B cell (primary cell): ENCODE results near the gene CCNYL1. TPM values are rescaled to one million over a fixed set of nuclear protein-coding genes. Genes with fewer than 3 reads are reported as not detected.

Experiments used
- ATAC-seq: fragments of 200-7000 bp; cut with Tn5 transposase; one replicate; pipeline ENCODE4 v1.10.0; 2021; ENCODE audit warnings: low read depth, mild to moderate bottlenecking, moderate number of reproducible peaks, moderate library complexity
- CTCF ChIA-PET: fragments of 350-600 bp; sonication (Branson Sonifier 250); formaldehyde crosslinking; loops from one replicate; lab custom pipeline; 2021; ENCODE audit warnings: antibody characterized with exemption, inconsistent platforms; lab: Charles Lee
- POLR2A ChIA-PET: fragments of 350-600 bp; sonication (Branson Sonifier 250); formaldehyde crosslinking; loops from one replicate; lab custom pipeline; 2021; ENCODE audit warnings: antibody characterized with exemption; lab: Charles Lee
- DNase-seq: peaks from one replicate; pipeline ENCODE4 v3.0.0; 2013
- H2AFZ ChIP-seq: 2 replicates; pipeline ENCODE4 v1.6.1; 2012; ENCODE audit warnings: mild to moderate bottlenecking, low read depth, low read length; ENCODE audit not compliant: insufficient read depth, poor library complexity, severe bottlenecking
- H3K27ac ChIP-seq, 2 donors: 1 replicate in 1 of 2; 2 replicates in 1 of 2; pipeline ENCODE4 v1.5.1; 2012 to 2013; ENCODE audit warnings: low read length in 2 of 2, mild to moderate bottlenecking in 2 of 2, moderate library complexity in 1 of 2
- H3K27me3 ChIP-seq, 4 experiments: fragments of 200-600 bp in 1 of 4; sonication (generic) in 1 of 4; replicated peaks in 1 of 4; 1 replicate in 2 of 4; 2 replicates in 2 of 4; pipeline versions ENCODE4 v1.6.1 to v1.7.0; 2013 to 2016; ENCODE audit warnings: low read length in 3 of 4, mild to moderate bottlenecking in 2 of 4, mixed read lengths in 1 of 4, moderate library complexity in 1 of 4; ENCODE audit not compliant: insufficient read depth in 4 of 4, control insufficient read depth in 3 of 4; ENCODE audit errors: control extremely low read depth in 1 of 4
- H3K36me3 ChIP-seq, 2 experiments: replicated peaks in 1 of 2; 1 replicate in 1 of 2; 2 replicates in 1 of 2; pipeline versions ENCODE4 v1.6.1 to v1.7.1; 2013; ENCODE audit warnings: low read length in 1 of 2; ENCODE audit not compliant: insufficient read depth in 2 of 2, control insufficient read depth in 1 of 2; ENCODE audit errors: control extremely low read depth in 1 of 2, extremely low read depth in 1 of 2
- H3K4me1 ChIP-seq, 2 donors: fragments of 200-600 bp in 1 of 2; sonication (generic) in 1 of 2; 1 replicate in 1 of 2; 2 replicates in 1 of 2; pipeline versions ENCODE4 v1.5.1 to v1.6.1; 2013 to 2017; ENCODE audit warnings: low read length in 2 of 2; ENCODE audit not compliant: control insufficient read depth in 2 of 2, insufficient read depth in 2 of 2
- H3K4me2 ChIP-seq: replicated peaks from 2 replicates; pipeline ENCODE3; 2012; ENCODE audit warnings: mild to moderate bottlenecking, low read depth, low read length; ENCODE audit not compliant: poor library complexity, severe bottlenecking
- H3K4me3 ChIP-seq, 5 experiments: fragments of 200-600 bp in 1 of 5; sonication (generic) in 1 of 5; 1 replicate in 3 of 5; 2 replicates in 2 of 5; pipeline versions ENCODE4 v1.5.1 to v1.7.0; 2011 to 2016; ENCODE audit warnings: low read length in 4 of 5, mild to moderate bottlenecking in 4 of 5, low read depth in 2 of 5, control low read depth in 1 of 5, moderate library complexity in 1 of 5; ENCODE audit not compliant: insufficient read depth in 1 of 5; ENCODE audit errors: control extremely low read depth in 1 of 5, extremely low read depth in 1 of 5
- H3K79me2 ChIP-seq: fragments of 200-600 bp; sonication (generic); one replicate; pipeline ENCODE4 v1.6.0; 2016; ENCODE audit warnings: low read length; ENCODE audit not compliant: control insufficient read depth, insufficient read depth
- H3K9ac ChIP-seq: fragments of 200-600 bp; sonication (generic); 2 replicates; pipeline ENCODE4 v1.6.1; 2017; ENCODE audit warnings: mild to moderate bottlenecking, low read length, moderate library complexity
- H3K9me3 ChIP-seq, 3 donors: one replicate each; pipeline versions ENCODE4 v1.6.1 to v1.7.1; 2013; ENCODE audit warnings: low read length in 2 of 3; ENCODE audit not compliant: control insufficient read depth in 2 of 3, insufficient read depth in 1 of 3; ENCODE audit errors: control extremely low read depth in 1 of 3
- H4K20me1 ChIP-seq: 2 replicates; pipeline ENCODE4 v1.6.0; 2012; ENCODE audit warnings: mild to moderate bottlenecking, low read length; ENCODE audit not compliant: insufficient read depth, control insufficient read depth, poor library complexity, severe bottlenecking
- H3K27ac Mint-ChIP-seq: one replicate; pipeline ENCODE4 v1.8.0; 2021; ENCODE audit warnings: mixed read lengths
- H3K27me3 Mint-ChIP-seq: one replicate; pipeline ENCODE4 v1.8.0; 2021; ENCODE audit warnings: mixed read lengths
- H3K4me1 Mint-ChIP-seq: one replicate; pipeline ENCODE4 v1.8.0; 2021; ENCODE audit warnings: mixed read lengths
- H3K4me3 Mint-ChIP-seq: one replicate; pipeline ENCODE4 v1.8.0; 2021; ENCODE audit warnings: mixed read lengths
- H3K9me3 Mint-ChIP-seq: one replicate; pipeline ENCODE4 v1.8.0; 2022; ENCODE audit warnings: mixed read lengths; ENCODE audit not compliant: insufficient read depth
- CTCF ChIP-seq: fragments of 200-600 bp; IDR thresholded peaks from one replicate; pipeline ENCODE4 v1.8.0; 2022; ENCODE audit warnings: antibody characterized with exemption, mild to moderate bottlenecking
- EZH2 ChIP-seq: IDR thresholded peaks from 2 replicates; pipeline ENCODE4 v1.6.1; 2012; ENCODE audit warnings: borderline replicate concordance, low read depth, mild to moderate bottlenecking, moderate library complexity, low read length; ENCODE audit not compliant: insufficient read depth, poor library complexity, severe bottlenecking
- WGBS: methylation state at CpG from one replicate; pipeline ENCODE4 v1.1.5; 2013; ENCODE audit warnings: missing lambda C conversion rate; ENCODE audit not compliant: insufficient coverage; 5-methylcytosine and 5-hydroxymethylcytosine counted together
- intact Hi-C: fragments of 100-400 bp; cut with micrococcal nuclease; formaldehyde crosslinking; loops from one replicate; pipeline ENCODE4 v1.10.0; 2022
- polyA plus RNA-seq: library from polyadenylated mRNA; depleted of rRNA; stranded (reverse); fragments of >200 nt; gene quantifications from 2 replicates; pipeline ENCODE4 v1.2.3, GENCODE V29; 2012
- total RNA-seq, 2 donors: library from RNA; stranded (reverse); fragments of 120-200 nt in 1 of 2; gene quantifications; 1 replicate in 1 of 2; 2 replicates in 1 of 2; pipeline versions ENCODE4 v1.2.3 to v1.2.4, GENCODE V29; 2013 to 2022

The CCNYL1 gene
- total and polyA plus RNA-seq, 2 donors (not counting 1 experiment from before 2014, with no cell fraction given) = 8.6 to 14.2 TPM

GRCh38 chr2:207772844-207773205, 61.4 kb downstream of the CCNYL1 start:
- ChIA-PET CTCF (interaction anchor here (0.7 kb wide), 1 partner anchor 594 kb away, joined by 3 read pairs; no protein-coding TSS in a partner anchor), POLR2A (no interaction called here)
- H3K4me1 ChIP-seq = peaks cover 14 to 25% of the 10 kb centered on the region in 2 donors
- Mint-ChIP-seq H3K4me1 (peaks cover 21% of the 10 kb centered on the region), H3K4me3 (no peak overlapping the region), H3K9me3 (no peaks in the 10 kb centered on the region), H3K27ac (no peak overlapping the region), H3K27me3 (peaks cover 3% of the 10 kb centered on the region)
- no peak overlapping the region for H3K4me3 ChIP-seq
- no peak for TF ChIP-seq EZH2
- TF ChIP-seq CTCF = no peak
- peaks cover 0 to 4% (median under 1%) of the 10 kb centered on the region in 4 experiments for H3K27me3 ChIP-seq
- DNase-seq (no peak), ATAC-seq (no peak)
- no peaks in the 10 kb centered on the region for H3K36me3 ChIP-seq
- peaks cover 0 to under 1% (median 0%) of the 10 kb centered on the region in 3 donors for H3K9me3 ChIP-seq
- no peak overlapping the region for H2AFZ ChIP-seq
- 98% methylated on average over 8 of the region's 13 CpGs for WGBS
- intact Hi-C loops = loop anchor here (5.0 kb wide), 1 partner anchor 494 kb away; the partner anchor contains the start of gene PIKFYVE
- no peak overlapping the region for H3K27ac ChIP-seq
- no peak overlapping the region for H3K9ac ChIP-seq
- no peak overlapping the region for H3K4me2 ChIP-seq
- H3K79me2 ChIP-seq = no peaks in the 10 kb centered on the region
- peaks cover under 1% of the 10 kb centered on the region for H4K20me1 ChIP-seq

- ChIA-PET CTCF (interaction anchor here (0.9 to 1.5 kb wide), 3 partner anchors 29 to 265 kb away, joined by 3 to 4 read pairs (median 4); no protein-coding TSS in a partner anchor), POLR2A (no interaction called here)
- H3K27me3 ChIP-seq = no peaks in the 10 kb centered on the region
- WGBS = 83% methylated on average over 1 of the region's 3 CpGs
- no peaks in the 10 kb centered on the region for H3K9me3 Mint-ChIP-seq
- H3K79me2 ChIP-seq = no peaks in the 10 kb centered on the region
- H3K27ac Mint-ChIP-seq = no peak overlapping the region
- H3K4me3 Mint-ChIP-seq = no peak overlapping the region
- no peak for ATAC-seq
- H2AFZ ChIP-seq = no peak overlapping the region
- no peak overlapping the region for H3K27ac ChIP-seq
- no peak for TF ChIP-seq EZH2
- no peak for TF ChIP-seq CTCF
- no peaks in the 10 kb centered on the region for H3K9me3 ChIP-seq
- no peak overlapping the region for H3K4me2 ChIP-seq
- peaks cover 8% of the 10 kb centered on the region for H3K4me1 Mint-ChIP-seq
- H4K20me1 ChIP-seq = no peaks in the 10 kb centered on the region
- no peaks in the 10 kb centered on the region for H3K36me3 ChIP-seq
- H3K9ac ChIP-seq = no peak overlapping the region
- no peak overlapping the region for H3K4me3 ChIP-seq
- intact Hi-C loops = no loop called here
- H3K4me1 ChIP-seq = peaks cover 4 to 6% of the 10 kb centered on the region in 2 donors
- DNase-seq = no peak
- no peaks in the 10 kb centered on the region for H3K27me3 Mint-ChIP-seq
Measured at GRCh38 chr2:207775473-207775872, 64.0 kb downstream of the CCNYL1 start.
